Measurements from ENCODE around the gene GIT2. TPM values are rescaled to one million over a fixed set of nuclear protein-coding genes. Genes with fewer than 3 reads are reported as not detected.
"Not testable (repeated sequence)": the region's sequence is repeated elsewhere in the genome, so short reads cannot be mapped to it uniquely, and the experiment has no call there.

The GIT2 gene
- total and polyA plus RNA-seq, 2 donors (not counting 1 experiment from before 2014, with no cell fraction given), result 75.2 to 163 TPM

GRCh38 chr12:109892748-109893147, 103.4 kb downstream of the GIT2 start:
- Histone ChIP-seq H3K9ac (ENCODE audit: low read length) (no peak overlapping the region), H3K27ac (ENCODE audit: low read length in 2 of 2) (peak overlapping the region; percentile 61 to 73), H3K4me3 (ENCODE audit: control extremely low read depth in 1 of 5, extremely low read depth in 1 of 5, insufficient read depth in 1 of 5, low read depth in 2 of 5, low read length in 4 of 5) (peak overlapping the region in 1 of 5 experiments; percentile 7), H3K4me2 (replicated peaks; ENCODE audit: low read depth, low read length, poor library complexity, severe bottlenecking) (peak overlapping the region; percentile 43), H4K20me1 (ENCODE audit: control insufficient read depth, insufficient read depth, low read length, poor library complexity, severe bottlenecking) (no peaks in the 10 kb centered on the region), H3K79me2 (ENCODE audit: control insufficient read depth, insufficient read depth, low read length) (no peaks in the 10 kb centered on the region), H3K36me3 (replicated peaks in 1 of 2; ENCODE audit: control extremely low read depth in 1 of 2, control insufficient read depth in 1 of 2, extremely low read depth in 1 of 2, insufficient read depth in 2 of 2, low read length in 1 of 2) (no peaks in the 10 kb centered on the region), H3K9me3 (ENCODE audit: control extremely low read depth in 1 of 3, control insufficient read depth in 2 of 3, insufficient read depth in 1 of 3, low read length in 2 of 3) (no peaks in the 10 kb centered on the region), H3K4me1 (ENCODE audit: control insufficient read depth in 2 of 2, insufficient read depth in 2 of 2, low read length in 2 of 2) (peaks cover 42 to 47% of the 10 kb centered on the region in 2 donors), H3K27me3 (replicated peaks in 1 of 4; ENCODE audit: control extremely low read depth in 1 of 4, control insufficient read depth in 3 of 4, insufficient read depth in 4 of 4, low read length in 3 of 4) (no peaks in the 10 kb centered on the region), H2AFZ (ENCODE audit: insufficient read depth, low read depth, low read length, poor library complexity, severe bottlenecking) (peak overlapping the region; percentile 46)
- peaks cover 44% of the 10 kb centered on the region for H3K4me1 Mint-ChIP-seq
- peak; percentile 60 for DNase-seq
- POLR2A ChIA-PET, result no interaction called here
- peak overlapping the region; percentile 50 for H3K27ac Mint-ChIP-seq
- intact Hi-C loops (cut with micrococcal nuclease), result no loop called here
- H3K27me3 Mint-ChIP-seq, result no peaks in the 10 kb centered on the region
- no CpG with 5 or more reads among the region's 4 CpGs for WGBS (ENCODE audit: insufficient coverage)
- CTCF ChIA-PET, result interaction anchor here (1.5 kb wide), 1 partner anchor 120 kb away, joined by 3 read pairs; no protein-coding TSS in a partner anchor
- H3K4me3 Mint-ChIP-seq, result peak overlapping the region; percentile 54
- no peaks in the 10 kb centered on the region for H3K9me3 Mint-ChIP-seq (ENCODE audit: insufficient read depth)
- ATAC-seq (ENCODE audit: low read depth), result peak; percentile 71
- TF ChIP-seq CTCF (IDR thresholded peaks at IDR 0.05) (no peak), EZH2 (IDR thresholded peaks at IDR 0.05; ENCODE audit: borderline replicate concordance, insufficient read depth, low read depth, low read length, poor library complexity, severe bottlenecking) (no peak)

GRCh38 chr12:109892165-109892715, 103.9 kb downstream of the GIT2 start:
- Histone ChIP-seq H3K4me2 (replicated peaks; ENCODE audit: low read depth, low read length, poor library complexity, severe bottlenecking) (peak overlapping the region; percentile 43), H3K36me3 (replicated peaks in 1 of 2; ENCODE audit: control extremely low read depth in 1 of 2, control insufficient read depth in 1 of 2, extremely low read depth in 1 of 2, insufficient read depth in 2 of 2, low read length in 1 of 2) (no peaks in the 10 kb centered on the region), H3K9ac (ENCODE audit: low read length) (no peak overlapping the region), H4K20me1 (ENCODE audit: control insufficient read depth, insufficient read depth, low read length, poor library complexity, severe bottlenecking) (no peaks in the 10 kb centered on the region), H3K27me3 (replicated peaks in 1 of 4; ENCODE audit: control extremely low read depth in 1 of 4, control insufficient read depth in 3 of 4, insufficient read depth in 4 of 4, low read length in 3 of 4) (no peaks in the 10 kb centered on the region), H3K4me1 (ENCODE audit: control insufficient read depth in 2 of 2, insufficient read depth in 2 of 2, low read length in 2 of 2) (peaks cover 47 to 51% of the 10 kb centered on the region in 2 donors), H3K27ac (ENCODE audit: low read length in 2 of 2) (peak overlapping the region; percentile 61 to 73), H3K9me3 (ENCODE audit: control extremely low read depth in 1 of 3, control insufficient read depth in 2 of 3, insufficient read depth in 1 of 3, low read length in 2 of 3) (no peaks in the 10 kb centered on the region), H2AFZ (ENCODE audit: insufficient read depth, low read depth, low read length, poor library complexity, severe bottlenecking) (peak overlapping the region; percentile 46), H3K79me2 (ENCODE audit: control insufficient read depth, insufficient read depth, low read length) (no peaks in the 10 kb centered on the region), H3K4me3 (ENCODE audit: control extremely low read depth in 1 of 5, extremely low read depth in 1 of 5, insufficient read depth in 1 of 5, low read depth in 2 of 5, low read length in 4 of 5) (no peak overlapping the region)
- no peak for ATAC-seq (ENCODE audit: low read depth)
- ChIA-PET CTCF (interaction anchor here (1.4 to 1.5 kb wide), 2 partner anchors 47 to 120 kb away, joined by 3 to 4 read pairs; no protein-coding TSS in a partner anchor), POLR2A (no interaction called here)
- Mint-ChIP-seq H3K27ac (peak overlapping the region; percentile 50), H3K4me3 (peak overlapping the region; percentile 54), H3K9me3 (ENCODE audit: insufficient read depth) (no peaks in the 10 kb centered on the region), H3K4me1 (peaks cover 49% of the 10 kb centered on the region), H3K27me3 (no peaks in the 10 kb centered on the region)
- intact Hi-C loops (cut with micrococcal nuclease), result no loop called here
- TF ChIP-seq CTCF (IDR thresholded peaks at IDR 0.05) (no peak), EZH2 (IDR thresholded peaks at IDR 0.05; ENCODE audit: borderline replicate concordance, insufficient read depth, low read depth, low read length, poor library complexity, severe bottlenecking) (no peak)
- no CpG with 5 or more reads among the region's 1 CpG for WGBS (ENCODE audit: insufficient coverage)
- no peak for DNase-seq

GRCh38 chr12:109891731-109892130, 104.4 kb downstream of the GIT2 start:
- H3K4me3 Mint-ChIP-seq; intact Hi-C loops (cut with micrococcal nuclease); H3K9me3 ChIP-seq (ENCODE audit: control extremely low read depth in 1 of 3, control insufficient read depth in 2 of 3, insufficient read depth in 1 of 3, low read length in 2 of 3); ATAC-seq (ENCODE audit: low read depth); H2AFZ ChIP-seq (ENCODE audit: insufficient read depth, low read depth, low read length, poor library complexity, severe bottlenecking); H3K79me2 ChIP-seq (ENCODE audit: control insufficient read depth, insufficient read depth, low read length); H3K9ac ChIP-seq (ENCODE audit: low read length); H3K9me3 Mint-ChIP-seq (ENCODE audit: insufficient read depth); H3K27me3 Mint-ChIP-seq; H4K20me1 ChIP-seq (ENCODE audit: control insufficient read depth, insufficient read depth, low read length, poor library complexity, severe bottlenecking); DNase-seq; H3K4me2 ChIP-seq (replicated peaks; ENCODE audit: low read depth, low read length, poor library complexity, severe bottlenecking); H3K4me3 ChIP-seq (ENCODE audit: control extremely low read depth in 1 of 5, extremely low read depth in 1 of 5, insufficient read depth in 1 of 5, low read depth in 2 of 5, low read length in 4 of 5); H3K27me3 ChIP-seq (replicated peaks in 1 of 4; ENCODE audit: control extremely low read depth in 1 of 4, control insufficient read depth in 3 of 4, insufficient read depth in 4 of 4, low read length in 3 of 4); H3K36me3 ChIP-seq (replicated peaks in 1 of 2; ENCODE audit: control extremely low read depth in 1 of 2, control insufficient read depth in 1 of 2, extremely low read depth in 1 of 2, insufficient read depth in 2 of 2, low read length in 1 of 2); POLR2A ChIA-PET; H3K27ac ChIP-seq (ENCODE audit: low read length in 2 of 2): not testable (repeated sequence)
- WGBS (ENCODE audit: insufficient coverage), result 96% methylated on average over 5 of the region's 7 CpGs
- H3K4me1 ChIP-seq (ENCODE audit: control insufficient read depth in 2 of 2, insufficient read depth in 2 of 2, low read length in 2 of 2), result peaks cover 47 to 51% of the 10 kb centered on the region in 2 donors
- H3K4me1 Mint-ChIP-seq, result peaks cover 49% of the 10 kb centered on the region
- CTCF ChIA-PET, result interaction anchor here (1.4 to 1.5 kb wide), 2 partner anchors 46 to 121 kb away, joined by 3 to 4 read pairs; no protein-coding TSS in a partner anchor
- H3K27ac Mint-ChIP-seq, result peak overlapping the region; percentile 59

All from B cell (primary cell).